VCaP (cell line): Measurements from ENCODE around the gene RBMS3.

Experiments
- H3K27ac ChIP-seq: fragments of 450-650 bp; 2 replicates; pipeline ENCODE4 v1.5.1; 2017
- CTCF ChIP-seq: fragments of 450-650 bp; conservative IDR thresholded peaks from 2 replicates; pipeline ENCODE4 v1.5.1; 2017; ENCODE audit warnings: mild to moderate bottlenecking, moderate library complexity

Gene RBMS3

GRCh38 chr3:29731050-29731449 lies 450.2 kb downstream of the RBMS3 start:
- TF ChIP-seq CTCF, result no peak
- no peak overlapping the region for H3K27ac ChIP-seq

DNA sequence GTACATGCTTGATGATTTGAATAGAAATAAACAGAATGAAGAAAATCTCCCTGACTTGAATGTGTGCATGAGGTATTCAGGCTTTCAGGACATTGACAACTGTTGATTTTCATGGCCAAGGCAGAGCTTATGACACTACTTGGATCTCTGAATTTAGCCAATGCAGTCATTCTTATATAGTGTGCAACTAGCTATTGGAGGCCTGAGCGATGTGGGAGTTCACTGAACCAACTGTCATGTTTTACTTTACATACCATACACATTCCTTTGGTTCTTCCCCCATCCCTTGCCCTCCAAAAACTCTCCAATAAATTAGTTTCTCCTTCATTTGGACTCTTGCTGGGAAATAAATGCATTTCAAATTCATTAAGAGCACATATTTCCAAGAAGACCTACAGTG lies 460.4 kb downstream of the RBMS3 start:
- no peak for TF ChIP-seq CTCF
- no peak overlapping the region for H3K27ac ChIP-seq

- H3K27ac ChIP-seq, result no peak overlapping the region
- no peak for TF ChIP-seq CTCF
Measured at GRCh38 chr3:29745232-29745870, 464.5 kb downstream of the RBMS3 start.

GRCh38 chr3:29746163-29746760 lies 465.4 kb downstream of the RBMS3 start:
- H3K27ac ChIP-seq, result no peak overlapping the region
- TF ChIP-seq CTCF, result no peak

GRCh38 chr3:29747991-29748390 lies 467.1 kb downstream of the RBMS3 start:
- no peak for TF ChIP-seq CTCF
- H3K27ac ChIP-seq, result no peak overlapping the region

DNA sequence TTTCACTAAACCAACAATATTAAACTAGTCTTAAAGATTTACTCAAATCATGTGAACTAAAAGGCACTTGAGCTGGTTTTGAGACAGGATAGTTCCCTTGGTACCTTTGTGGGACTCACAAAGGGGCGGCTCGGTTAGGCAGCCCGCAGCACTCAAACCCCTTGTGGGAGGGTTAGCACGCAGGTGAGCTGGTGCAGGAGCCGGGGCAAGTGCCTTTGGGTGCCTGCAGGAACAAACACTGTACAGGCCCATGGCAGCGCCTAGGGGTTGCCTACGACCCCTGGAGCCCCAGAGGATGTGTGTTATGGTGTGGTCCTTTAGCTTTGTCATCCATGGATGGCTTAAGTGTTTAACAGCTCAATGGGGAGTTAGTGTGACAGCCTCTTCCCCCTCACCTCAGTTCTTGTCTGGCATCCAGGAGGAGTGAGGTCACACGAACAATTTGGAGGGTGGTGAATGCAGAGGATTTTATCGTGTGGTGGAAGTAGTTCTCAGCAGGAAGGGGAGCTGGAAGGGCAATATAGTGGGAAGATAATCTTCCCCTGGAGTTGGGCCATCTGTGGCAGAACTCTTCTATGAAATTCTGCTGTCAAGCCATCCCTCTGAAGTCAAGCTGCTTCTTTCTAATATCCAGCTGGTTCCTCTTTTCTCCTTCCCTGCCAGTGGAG lies 470.9 kb downstream of the RBMS3 start:
- TF ChIP-seq CTCF, result no peak
- no peak overlapping the region for H3K27ac ChIP-seq

- no peak for TF ChIP-seq CTCF
- H3K27ac ChIP-seq, result no peak overlapping the region
Measured at GRCh38 chr3:29754346-29754745, 473.5 kb downstream of the RBMS3 start.
